ENCODE data around the gene XRCC3. TPM values are rescaled to one million over a fixed set of nuclear protein-coding genes. Genes with fewer than 3 reads are reported as not detected.
A peak's percentile ranks its signal among the peaks of the same experiment; 100 is the strongest.

XRCC3 gene
- polyA plus RNA-seq, 3 donors from 2014 or later = 4.0 to 5.7 (median 5.4) TPM

- H3K9me3 Mint-ChIP-seq = no peaks in the 10 kb centered on the region
- H3K4me1 Mint-ChIP-seq = no peaks in the 10 kb centered on the region
- peaks cover 0 to 5% (median 0%) of the 10 kb centered on the region in 3 donors for H3K27me3 Mint-ChIP-seq (ENCODE audit: low read depth in 3 of 3)
- DNase-seq = no peak
- no peak overlapping the region for H3K4me3 Mint-ChIP-seq
- H3K27ac Mint-ChIP-seq = peak overlapping the region in 1 of 6 donors; percentile 55
- peaks cover 0 to 25% (median 11%) of the 10 kb centered on the region in 3 donors for H3K36me3 Mint-ChIP-seq
These were observed 20.7 kb upstream of the XRCC3 start for GRCh38 chr14:103735815-103736545.

GRCh38 chr14:103735439-103735814 is 20.2 kb upstream of the XRCC3 start:
- DNase-seq = no peak
- no peaks in the 10 kb centered on the region for H3K9me3 Mint-ChIP-seq
- H3K27ac Mint-ChIP-seq = no peak overlapping the region

GRCh38 chr14:103735022-103735421 is 19.8 kb upstream of the XRCC3 start:
- no peak overlapping the region for H3K27ac Mint-ChIP-seq
- peaks cover 0 to 22% (median 11%) of the 10 kb centered on the region in 3 donors for H3K36me3 Mint-ChIP-seq
- H3K27me3 Mint-ChIP-seq (ENCODE audit: low read depth in 3 of 3) = peaks cover 0 to 5% (median 0%) of the 10 kb centered on the region in 3 donors
- no peak for DNase-seq
- no peaks in the 10 kb centered on the region for H3K4me1 Mint-ChIP-seq
- no peaks in the 10 kb centered on the region for H3K9me3 Mint-ChIP-seq
- H3K4me3 Mint-ChIP-seq = no peak overlapping the region

More at GRCh38 chr14:103735439-103735814, 20.2 kb upstream of the XRCC3 start:
- Mint-ChIP-seq H3K4me3 (no peak overlapping the region), H3K27me3 (ENCODE audit: low read depth in 3 of 3) (peaks cover 0 to 5% (median 0%) of the 10 kb centered on the region in 3 donors), H3K4me1 (no peaks in the 10 kb centered on the region), H3K36me3 (peaks cover 0 to 24% (median 11%) of the 10 kb centered on the region in 3 donors)

GRCh38 chr14:103734081-103734888 is 19.0 kb upstream of the XRCC3 start:
- Mint-ChIP-seq H3K9me3 (no peaks in the 10 kb centered on the region), H3K27ac (peak overlapping the region in 2 of 6 donors; percentile 17 to 51)

GRCh38 chr14:103733651-103734050 is 18.4 kb upstream of the XRCC3 start:
- no peaks in the 10 kb centered on the region for H3K9me3 Mint-ChIP-seq
- peaks cover 0 to 3% (median 0%) of the 10 kb centered on the region in 3 donors for H3K27me3 Mint-ChIP-seq (ENCODE audit: low read depth in 3 of 3)
- no peak overlapping the region for H3K4me3 Mint-ChIP-seq
- H3K27ac Mint-ChIP-seq = no peak overlapping the region
- peaks cover 4 to 16% (median 13%) of the 10 kb centered on the region in 3 donors for H3K36me3 Mint-ChIP-seq
- no peaks in the 10 kb centered on the region for H3K4me1 Mint-ChIP-seq
- DNase-seq = no peak

More at GRCh38 chr14:103734081-103734888, 19.0 kb upstream of the XRCC3 start:
- Mint-ChIP-seq H3K36me3 (peaks cover 4 to 16% (median 11%) of the 10 kb centered on the region in 3 donors), H3K4me1 (no peaks in the 10 kb centered on the region), H3K27me3 (ENCODE audit: low read depth in 3 of 3) (peaks cover 0 to 3% (median 0%) of the 10 kb centered on the region in 3 donors), H3K4me3 (no peak overlapping the region)
- no peak for DNase-seq

GRCh38 chr14:103732868-103733620 is 17.8 kb upstream of the XRCC3 start:
- H3K27me3 Mint-ChIP-seq (ENCODE audit: low read depth in 3 of 3) = peaks cover 0 to 3% (median 0%) of the 10 kb centered on the region in 3 donors
- H3K4me1 Mint-ChIP-seq = no peaks in the 10 kb centered on the region
- H3K4me3 Mint-ChIP-seq = no peak overlapping the region
- peaks cover 4 to 10% (median 10%) of the 10 kb centered on the region in 3 donors for H3K36me3 Mint-ChIP-seq
- no peaks in the 10 kb centered on the region for H3K9me3 Mint-ChIP-seq
- peak overlapping the region in 3 of 6 donors; percentile 64 to 76 (median 65) for H3K27ac Mint-ChIP-seq
- no peak for DNase-seq

GRCh38 chr14:103731916-103732867 is 16.9 kb upstream of the XRCC3 start:
- Mint-ChIP-seq H3K4me3 (no peak overlapping the region), H3K4me1 (no peaks in the 10 kb centered on the region), H3K27me3 (ENCODE audit: low read depth in 3 of 3) (peaks cover 0 to 3% (median 0%) of the 10 kb centered on the region in 3 donors), H3K36me3 (peaks cover 4 to 6% (median 4%) of the 10 kb centered on the region in 3 donors), H3K27ac (peak overlapping the region in 3 of 6 donors; percentile 64 to 76 (median 65)), H3K9me3 (no peaks in the 10 kb centered on the region)
- no peak for DNase-seq

- no peak for DNase-seq
- H3K27me3 Mint-ChIP-seq (ENCODE audit: low read depth in 3 of 3) = peaks cover 0 to 3% (median 0%) of the 10 kb centered on the region in 3 donors
These were observed 16.2 kb upstream of the XRCC3 start for GRCh38 chr14:103731481-103731880.

GRCh38 chr14:103730490-103731035 is 15.3 kb upstream of the XRCC3 start:
- peaks cover 4 to 6% (median 4%) of the 10 kb centered on the region in 3 donors for H3K36me3 Mint-ChIP-seq
- H3K9me3 Mint-ChIP-seq = no peaks in the 10 kb centered on the region
- H3K4me1 Mint-ChIP-seq = no peaks in the 10 kb centered on the region
- DNase-seq = no peak
- H3K4me3 Mint-ChIP-seq = no peak overlapping the region
- H3K27me3 Mint-ChIP-seq (ENCODE audit: low read depth in 3 of 3) = peaks cover 0 to 3% (median 0%) of the 10 kb centered on the region in 3 donors
- H3K27ac Mint-ChIP-seq = no peak overlapping the region

More at GRCh38 chr14:103731481-103731880, 16.2 kb upstream of the XRCC3 start:
- no peaks in the 10 kb centered on the region for H3K9me3 Mint-ChIP-seq
- H3K4me3 Mint-ChIP-seq = no peak overlapping the region
- H3K36me3 Mint-ChIP-seq = peaks cover 4 to 6% (median 4%) of the 10 kb centered on the region in 3 donors
- H3K4me1 Mint-ChIP-seq = no peaks in the 10 kb centered on the region
- H3K27ac Mint-ChIP-seq = no peak overlapping the region

- Mint-ChIP-seq H3K9me3 (no peaks in the 10 kb centered on the region), H3K36me3 (peaks cover 3 to 6% (median 4%) of the 10 kb centered on the region in 3 donors), H3K27me3 (ENCODE audit: low read depth in 3 of 3) (peaks cover 0 to 3% (median 0%) of the 10 kb centered on the region in 3 donors), H3K4me3 (no peak overlapping the region), H3K4me1 (no peaks in the 10 kb centered on the region), H3K27ac (no peak overlapping the region)
- no peak for DNase-seq
These were observed 14.5 kb upstream of the XRCC3 start for GRCh38 chr14:103729496-103730448.

- Mint-ChIP-seq H3K27ac (no peak overlapping the region), H3K27me3 (ENCODE audit: low read depth in 3 of 3) (peaks cover 0 to 3% (median 0%) of the 10 kb centered on the region in 3 donors), H3K4me3 (no peak overlapping the region), H3K4me1 (no peaks in the 10 kb centered on the region), H3K9me3 (no peaks in the 10 kb centered on the region), H3K36me3 (peaks cover 0 to 6% (median 4%) of the 10 kb centered on the region in 3 donors)
- no peak for DNase-seq
These were observed 13.5 kb upstream of the XRCC3 start for GRCh38 chr14:103728721-103729120.

Measured in immature natural killer cell (primary cell).